HFF-Myc (cell line): ENCODE measurements around the gene UROC1.

Experiments used
- DNase-seq: peaks from one replicate; pipeline ENCODE4 v3.0.0-alpha.2; 2011; ENCODE audit warnings: low read depth; ENCODE audit errors: extremely low read depth
- H3K4me3 ChIP-seq: replicated peaks from 2 replicates; pipeline ENCODE4 v1.5.1; 2011; ENCODE audit warnings: low read depth, mild to moderate bottlenecking, control low read depth, low read length
- TF ChIP-seq, protein P1 (sequence below): IDR thresholded peaks from 2 replicates; pipeline ENCODE4 v1.5.1; 2012; ENCODE audit warnings: mild to moderate bottlenecking, low read depth, low read length, control low read depth; ENCODE audit errors: missing control alignments

The UROC1 gene

DNA sequence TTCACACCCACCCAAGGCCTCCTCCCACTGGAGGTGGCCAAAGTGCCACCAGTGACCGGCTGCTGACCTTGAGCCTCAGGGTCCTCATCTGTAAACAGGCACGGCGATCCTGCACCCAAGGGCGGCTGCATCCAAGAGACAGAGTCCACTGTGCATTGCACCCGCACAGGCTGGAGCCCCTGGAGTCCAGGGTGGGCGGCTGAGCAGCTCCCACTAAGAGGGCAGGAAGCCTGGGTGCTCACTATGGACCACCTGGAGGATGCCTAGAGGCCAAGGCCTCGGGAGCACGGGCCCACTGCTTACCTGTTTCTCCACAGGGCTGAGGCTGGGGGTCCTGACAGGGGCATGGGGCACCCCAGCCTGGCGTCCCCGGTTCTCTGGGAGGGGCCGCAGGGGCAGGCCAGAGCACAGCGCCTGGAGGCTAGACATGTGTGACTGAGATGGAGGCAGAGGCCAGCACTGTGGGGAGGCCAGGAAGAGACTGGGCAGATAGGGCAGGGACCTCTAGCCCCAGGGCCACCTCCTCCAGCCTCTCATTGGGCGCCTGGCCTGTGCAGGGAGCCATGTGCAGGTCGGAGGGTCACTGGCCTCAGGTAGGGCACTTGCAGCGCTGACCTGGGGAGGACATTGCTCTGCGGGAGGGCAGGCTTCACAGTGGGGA lies at the start of gene UROC1:
TSS of gene UROC1 (minus strand) at position 483 of the 661 bp plus-strand sequence. CDS start at position 429, 54 bp downstream.
- DNase-seq: no peak
- TF ChIP-seq, protein P1, sequence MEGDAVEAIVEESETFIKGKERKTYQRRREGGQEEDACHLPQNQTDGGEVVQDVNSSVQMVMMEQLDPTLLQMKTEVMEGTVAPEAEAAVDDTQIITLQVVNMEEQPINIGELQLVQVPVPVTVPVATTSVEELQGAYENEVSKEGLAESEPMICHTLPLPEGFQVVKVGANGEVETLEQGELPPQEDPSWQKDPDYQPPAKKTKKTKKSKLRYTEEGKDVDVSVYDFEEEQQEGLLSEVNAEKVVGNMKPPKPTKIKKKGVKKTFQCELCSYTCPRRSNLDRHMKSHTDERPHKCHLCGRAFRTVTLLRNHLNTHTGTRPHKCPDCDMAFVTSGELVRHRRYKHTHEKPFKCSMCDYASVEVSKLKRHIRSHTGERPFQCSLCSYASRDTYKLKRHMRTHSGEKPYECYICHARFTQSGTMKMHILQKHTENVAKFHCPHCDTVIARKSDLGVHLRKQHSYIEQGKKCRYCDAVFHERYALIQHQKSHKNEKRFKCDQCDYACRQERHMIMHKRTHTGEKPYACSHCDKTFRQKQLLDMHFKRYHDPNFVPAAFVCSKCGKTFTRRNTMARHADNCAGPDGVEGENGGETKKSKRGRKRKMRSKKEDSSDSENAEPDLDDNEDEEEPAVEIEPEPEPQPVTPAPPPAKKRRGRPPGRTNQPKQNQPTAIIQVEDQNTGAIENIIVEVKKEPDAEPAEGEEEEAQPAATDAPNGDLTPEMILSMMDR: no peak
- no peak within 1 kb of the TSS for H3K4me3 ChIP-seq

GRCh38 chr3:126562737-126563276 lies 45.2 kb upstream of the UROC1 start:
- no peak for DNase-seq
- H3K4me3 ChIP-seq: no peak overlapping the region
- TF ChIP-seq, protein P1: no peak

- no peak for DNase-seq
- TF ChIP-seq, protein P1: no peak
- H3K4me3 ChIP-seq: no peak within 1 kb of the TSS
Observed at GRCh38 chr3:126558336-126559071, 40.9 kb upstream of the UROC1 start, which contains the start of gene C3orf22. Gene C3orf22 (minus strand): TSS chr3:126558932. CDS start chr3:126553390, 5,542 bp downstream.

DNA sequence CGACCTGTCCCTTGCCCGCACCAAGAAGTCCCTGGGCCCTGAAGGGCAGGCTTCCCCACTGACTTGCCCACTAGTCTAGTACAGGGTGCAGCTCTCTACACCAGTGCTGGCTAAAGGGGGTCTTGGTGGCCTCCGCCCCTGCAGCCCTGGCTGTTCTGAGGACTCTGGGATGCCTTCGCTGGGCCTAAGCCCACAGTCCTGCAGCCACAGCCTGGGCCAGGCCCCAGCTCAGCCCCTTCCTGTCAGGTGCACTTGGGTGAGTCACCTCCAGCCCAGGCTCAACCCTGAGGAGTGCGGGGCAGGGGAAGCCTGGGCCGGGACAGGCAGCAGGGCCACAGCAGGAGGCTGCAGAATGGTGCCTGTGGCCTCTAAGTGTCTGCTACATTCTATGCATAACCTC lies 40.2 kb upstream of the UROC1 start:
- H3K4me3 ChIP-seq: no peak overlapping the region
- no peak for DNase-seq
- TF ChIP-seq, protein P1: no peak

GRCh38 chr3:126557415-126557745 lies 39.8 kb upstream of the UROC1 start:
- no peak overlapping the region for H3K4me3 ChIP-seq
- TF ChIP-seq, protein P1: no peak
- DNase-seq: no peak

- no peak for DNase-seq
- no peak overlapping the region for H3K4me3 ChIP-seq
- TF ChIP-seq, protein P1: no peak
Observed at GRCh38 chr3:126556637-126557414, 39.3 kb upstream of the UROC1 start.
